HEK293T (cell line): ENCODE measurements around the gene OR4N5.

Experiments
- CTBP1 ChIP-seq: fragments of 450-650 bp; IDR thresholded peaks from 2 replicates; pipeline ENCODE4 v1.6.1; 2016; ENCODE audit warnings: borderline replicate concordance
- FOXM1 ChIP-seq: fragments of 450-650 bp; IDR thresholded peaks from 2 replicates; pipeline ENCODE4 v1.6.1; 2017; ENCODE audit warnings: mild to moderate bottlenecking, borderline replicate concordance
- SP1 ChIP-seq: fragments of 450-650 bp; IDR thresholded peaks from 2 replicates; pipeline ENCODE4 v1.6.1; 2017
- ZNF384 ChIP-seq: fragments of 450-650 bp; IDR thresholded peaks from 2 replicates; pipeline ENCODE4 v1.6.1; 2016
- TF ChIP-seq, protein P1 (sequence below): fragments of 450-650 bp; IDR thresholded peaks from 2 replicates; pipeline ENCODE4 v1.6.1; 2016

DNA sequence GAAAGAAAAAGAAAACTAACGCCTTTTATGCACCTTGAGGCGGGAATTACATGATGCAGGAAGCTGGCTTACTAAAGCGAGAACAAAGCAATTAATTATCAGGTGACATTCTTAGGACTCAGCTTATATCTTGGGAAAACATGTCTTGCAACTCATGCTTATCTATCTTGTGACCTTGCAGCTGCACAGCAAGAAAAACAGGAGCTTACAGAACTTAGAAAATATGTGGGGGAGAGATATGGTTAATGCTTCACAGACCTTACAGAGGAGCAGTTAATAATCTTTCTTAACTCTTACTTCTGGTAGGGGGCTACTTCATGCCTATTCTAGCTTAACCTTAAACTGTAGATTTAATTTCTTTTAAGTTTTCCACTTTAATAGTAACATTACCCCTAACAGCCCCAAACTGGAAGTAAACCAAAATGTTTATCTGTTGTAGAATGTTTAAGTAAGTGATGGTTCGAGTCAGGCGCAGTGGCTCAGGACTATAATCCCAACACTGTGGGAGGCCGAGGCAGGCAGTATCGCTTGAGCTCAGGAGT, 38.9 kb downstream of the OR4N5 start:
- no peak for TF ChIP-seq FOXM1
- TF ChIP-seq, protein P1, sequence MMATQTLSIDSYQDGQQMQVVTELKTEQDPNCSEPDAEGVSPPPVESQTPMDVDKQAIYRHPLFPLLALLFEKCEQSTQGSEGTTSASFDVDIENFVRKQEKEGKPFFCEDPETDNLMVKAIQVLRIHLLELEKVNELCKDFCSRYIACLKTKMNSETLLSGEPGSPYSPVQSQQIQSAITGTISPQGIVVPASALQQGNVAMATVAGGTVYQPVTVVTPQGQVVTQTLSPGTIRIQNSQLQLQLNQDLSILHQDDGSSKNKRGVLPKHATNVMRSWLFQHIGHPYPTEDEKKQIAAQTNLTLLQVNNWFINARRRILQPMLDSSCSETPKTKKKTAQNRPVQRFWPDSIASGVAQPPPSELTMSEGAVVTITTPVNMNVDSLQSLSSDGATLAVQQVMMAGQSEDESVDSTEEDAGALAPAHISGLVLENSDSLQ: no peak
- no peak for TF ChIP-seq ZNF384
- no peak for TF ChIP-seq CTBP1
- TF ChIP-seq SP1: no peak
